Esophagus (tissue), 2 donors: ENCODE results near the gene ARHGAP10. TPM values are rescaled to one million over a fixed set of nuclear protein-coding genes. Genes with fewer than 3 reads are reported as not detected.

Experiments
- polyA plus RNA-seq, 2 donors: library from polyadenylated mRNA; stranded (reverse); fragments of 200-250 nt; gene quantifications; one replicate each; pipeline ENCODE4 v1.2.3, GENCODE V29; 2013
- donor health status: healthy with polysubstance abuse.
- donor health status: Bipolar disorder and iron deficiency.

ARHGAP10 gene
- polyA plus RNA-seq, 2 donors: 31.2 to 53.9 TPM

Other genes with a start within 250 kb of the ARHGAP10 start
- gene TMEM184C, start 114.7 kb upstream of the ARHGAP10 start, polyA plus RNA-seq: 1 to 10 TPM; 3.0 to 6.8 TPM
- 1 to 10 TPM; 3.6 to 4.5 TPM for gene PRMT9, start 47.9 kb upstream of the ARHGAP10 start, polyA plus RNA-seq